HG02970 (cell line): Measurements from ENCODE around the gene PYCR2.
"Not testable (repeated sequence)": the region's sequence is repeated elsewhere in the genome, so short reads cannot be mapped to it uniquely, and the experiment has no call there.

Experiments
- ATAC-seq: cut with Tn5 transposase; IDR thresholded peaks from one replicate; pipeline ENCODE4 v1.9.1; 2021; ENCODE audit warnings: mild to moderate bottlenecking, moderate library complexity, moderate number of reproducible peaks; ENCODE audit not compliant: unreplicated experiment, low FRiP score

The PYCR2 gene

GRCh38 chr1:225923692-225924555, at the start of gene PYCR2:
Gene PYCR2, minus strand, starts transcription at chr1:225924250. Its CDS starts 140 bp downstream, at chr1:225924110.
- ATAC-seq: peak; percentile 99

DNA sequence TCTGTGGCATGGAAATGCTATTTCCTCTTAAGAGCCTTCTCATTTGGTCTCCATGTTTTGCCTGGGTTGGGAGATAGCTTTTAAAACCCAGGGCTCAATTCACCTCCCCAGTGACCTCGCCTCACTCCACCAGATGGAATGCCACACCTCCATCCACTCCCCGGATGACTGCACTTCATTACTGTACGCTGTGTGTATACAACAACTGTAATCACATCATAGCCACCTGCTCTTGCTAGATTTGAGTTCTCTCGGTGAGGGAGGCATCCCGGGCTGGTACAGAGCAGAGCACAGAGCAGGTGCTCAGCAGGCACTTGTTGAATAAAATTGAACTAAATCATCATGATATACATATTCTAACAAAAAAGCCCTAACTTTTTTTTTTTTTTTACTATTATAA, 49.1 kb upstream of the PYCR2 start:
- ATAC-seq: no peak

DNA sequence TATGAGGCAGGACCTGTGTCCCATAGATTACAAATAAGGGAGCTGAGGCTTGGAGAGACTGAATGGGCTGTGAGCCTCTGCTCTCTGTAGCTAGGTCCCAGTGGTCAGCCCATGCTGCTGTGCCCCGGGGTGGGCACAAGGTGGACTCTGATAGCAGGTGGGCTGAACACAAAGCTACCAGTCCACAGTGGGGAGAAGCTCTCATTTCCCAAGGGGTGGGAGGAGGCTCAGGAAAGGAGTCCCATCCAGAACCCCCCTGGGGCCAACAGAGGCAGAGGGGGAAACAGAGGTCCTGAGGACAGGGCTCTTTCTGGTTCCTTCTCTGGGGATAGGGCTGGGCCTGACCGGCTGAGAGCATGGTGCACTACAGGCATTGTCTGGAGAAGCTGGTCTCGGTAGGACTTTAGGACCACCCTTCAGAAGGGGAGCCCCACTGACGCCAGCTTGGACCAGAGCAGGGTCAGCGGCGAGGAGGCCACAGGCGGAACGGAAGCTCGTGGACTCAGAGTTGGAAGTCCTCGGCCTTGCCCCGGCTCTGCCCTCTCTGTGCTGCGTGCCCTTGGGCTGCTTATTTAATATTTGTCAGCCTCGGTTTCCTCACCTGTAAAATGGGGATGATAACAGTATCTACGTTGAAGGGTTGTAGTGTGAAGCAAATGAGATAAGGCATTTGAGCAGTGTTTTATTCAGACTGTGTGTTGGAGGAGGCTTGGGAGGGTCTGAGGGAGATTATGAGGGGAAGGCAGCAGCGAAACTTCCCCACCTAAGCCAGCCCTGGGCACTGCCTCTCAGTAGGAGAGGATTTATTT, 48.5 kb upstream of the PYCR2 start:
- ATAC-seq: no peak

- not testable (repeated sequence) for ATAC-seq
These were observed 46.6 kb upstream of the PYCR2 start for GRCh38 chr1:225970592-225971157.

- ATAC-seq: not testable (repeated sequence)
These were observed 45.7 kb upstream of the PYCR2 start for GRCh38 chr1:225969751-225970150.

- no peak for ATAC-seq
These were observed 41.2 kb upstream of the PYCR2 start for GRCh38 chr1:225965231-225965630.

DNA sequence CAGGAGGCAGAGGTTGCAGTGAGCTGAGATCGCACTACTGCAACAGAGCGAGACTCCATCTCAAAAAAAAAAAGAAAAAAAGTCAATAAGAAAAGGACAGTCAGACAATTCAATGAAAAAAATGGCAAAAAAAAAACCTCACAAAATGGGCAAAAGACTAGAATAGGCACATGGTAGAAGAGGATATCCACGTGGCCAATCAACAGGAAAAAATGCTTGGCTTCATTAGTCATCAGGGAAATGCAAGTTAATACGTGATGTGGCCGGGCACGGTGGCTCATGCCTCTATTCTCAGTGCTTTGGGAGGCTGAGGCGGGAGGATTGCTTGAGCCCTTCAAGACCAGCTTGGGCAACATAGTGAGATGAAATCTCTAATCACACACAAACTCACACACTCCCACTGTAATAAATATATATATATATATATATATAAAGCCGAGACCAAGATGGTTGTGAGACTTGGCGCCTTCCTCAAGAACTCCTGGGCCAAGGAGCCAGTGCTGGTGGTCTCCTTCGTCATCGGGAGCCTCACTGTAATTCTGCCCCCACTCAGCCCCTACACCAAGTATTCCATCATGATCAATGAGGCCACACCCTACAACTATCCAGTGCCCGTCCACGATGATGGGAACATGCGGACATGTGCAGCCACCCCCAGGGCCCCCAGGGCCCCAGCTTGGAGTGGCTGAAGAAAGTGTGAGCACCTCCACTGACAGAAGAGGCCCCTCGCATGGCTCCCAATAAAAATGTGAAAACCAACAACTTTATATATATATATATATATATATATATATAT, 39.9 kb upstream of the PYCR2 start:
- ATAC-seq: no peak

- no peak for ATAC-seq
These were observed 38.5 kb upstream of the PYCR2 start for GRCh38 chr1:225962440-225962975.

- no peak for ATAC-seq
These were observed 37.8 kb upstream of the PYCR2 start for GRCh38 chr1:225961659-225962439.

DNA sequence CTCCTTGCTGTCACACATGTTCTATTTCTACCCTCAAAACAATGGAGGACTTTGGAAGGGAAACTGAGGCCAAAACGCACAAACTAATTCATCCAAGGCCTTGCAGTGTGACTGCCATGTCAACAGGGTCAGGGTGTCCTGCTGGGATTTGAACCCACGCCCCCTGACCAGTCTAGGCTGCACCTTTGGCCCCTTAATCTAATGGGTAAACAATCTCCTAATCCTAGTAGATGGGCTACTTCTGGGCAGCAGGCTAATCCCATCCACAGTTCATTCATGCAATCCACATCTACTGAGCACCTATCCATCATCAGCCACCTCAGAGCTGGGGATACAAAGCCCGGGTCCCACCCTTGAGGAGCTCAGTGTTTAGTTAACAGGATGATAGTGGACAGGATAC, 34.0 kb upstream of the PYCR2 start:
- ATAC-seq: no peak

GRCh38 chr1:225954753-225955152, 30.7 kb upstream of the PYCR2 start:
- no peak for ATAC-seq

GRCh38 chr1:225953315-225953714, 29.3 kb upstream of the PYCR2 start:
- ATAC-seq: no peak

- no peak for ATAC-seq
These were observed 27.0 kb upstream of the PYCR2 start for GRCh38 chr1:225950905-225951497.

DNA sequence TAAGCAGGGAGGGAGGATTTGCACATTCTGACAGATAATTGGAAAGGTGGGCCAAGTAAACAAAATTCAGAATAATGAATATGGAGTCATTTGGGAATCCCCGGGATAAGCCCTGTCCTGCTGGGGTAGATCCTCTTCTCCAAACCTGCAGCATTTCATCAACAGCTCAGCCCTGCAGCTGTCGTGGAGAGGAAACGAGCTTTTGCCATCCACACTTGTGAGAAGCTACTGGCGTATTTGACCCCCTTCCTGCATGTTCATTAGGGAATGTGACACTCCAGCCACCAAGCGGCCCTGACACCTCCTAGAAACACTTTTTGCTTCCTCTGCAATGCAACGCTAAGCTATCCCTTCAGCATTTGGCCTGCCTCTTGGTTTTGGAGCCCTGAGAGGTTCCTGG, 25.0 kb upstream of the PYCR2 start:
- no peak for ATAC-seq

DNA sequence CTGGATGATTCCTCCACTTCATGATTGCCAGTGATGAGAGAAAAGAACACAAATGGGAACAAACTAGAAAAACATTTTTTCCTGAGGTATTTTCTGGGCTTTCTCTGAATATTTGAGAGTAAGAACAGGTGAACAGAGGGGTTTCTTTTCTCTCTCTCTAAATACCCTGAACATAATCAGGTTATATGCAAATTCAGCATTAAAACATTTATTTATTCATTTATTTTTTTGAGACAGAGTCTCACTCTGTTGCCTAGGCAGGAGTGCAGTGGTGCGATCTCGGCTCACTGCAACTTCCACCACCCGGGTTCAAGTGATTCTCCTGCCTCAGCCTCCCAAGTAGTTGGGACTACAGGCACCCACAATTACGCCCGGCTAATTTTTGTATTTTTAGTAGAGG, 22.8 kb upstream of the PYCR2 start:
- ATAC-seq: no peak

- ATAC-seq: no peak
These were observed 22.1 kb upstream of the PYCR2 start for GRCh38 chr1:225946082-225946620.

DNA sequence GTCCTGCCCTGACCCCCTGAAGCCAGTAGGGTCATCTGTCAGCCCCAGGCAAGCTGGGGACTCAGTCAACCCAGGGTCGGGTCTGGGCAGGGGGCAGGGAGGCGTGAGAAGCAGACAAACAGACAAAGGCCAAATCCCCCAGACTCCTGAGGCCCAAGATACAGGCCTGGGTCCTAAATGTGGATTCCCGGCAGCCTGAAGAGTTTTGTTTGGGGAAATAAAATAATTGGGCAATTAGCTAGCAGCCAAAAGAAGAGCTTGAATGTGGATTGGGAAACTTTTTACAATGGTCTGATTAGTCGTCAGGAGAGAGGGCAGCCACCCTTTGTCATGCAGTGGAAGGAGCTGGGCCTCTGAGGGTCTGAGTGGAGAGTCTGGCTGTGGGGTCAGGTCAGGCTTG, 21.5 kb upstream of the PYCR2 start:
- ATAC-seq: no peak

- no peak for ATAC-seq
These were observed 20.9 kb upstream of the PYCR2 start for GRCh38 chr1:225944951-225945350.

GRCh38 chr1:225944387-225944786, 20.3 kb upstream of the PYCR2 start:
- ATAC-seq: no peak
